Prostate gland (tissue), 2 donors: Measurements from ENCODE around the gene DOK3. TPM values are rescaled to one million over a fixed set of nuclear protein-coding genes. Genes with fewer than 3 reads are reported as not detected.

ENCODE experiments used
- DNase-seq: peaks from one replicate; pipeline ENCODE4 v3.0.0-alpha.2; 2019; ENCODE audit warnings: low spot score
- H3K27ac ChIP-seq, 2 donors: fragments of 200-600 bp; sonication (generic); 2 replicates each; pipeline ENCODE4 v1.5.1; 2017 to 2019
- H3K27me3 ChIP-seq: fragments of 200-600 bp; sonication (generic); replicated peaks from 2 replicates; pipeline ENCODE4 v1.5.1; 2019; ENCODE audit not compliant: insufficient read depth
- H3K36me3 ChIP-seq, 2 donors: fragments of 200-600 bp; sonication (generic); 1 replicate in 1 of 2; 2 replicates in 1 of 2; pipeline versions ENCODE4 v1.5.1 to v1.8.1; 2017 to 2019
- H3K4me1 ChIP-seq: fragments of 200-600 bp; sonication (generic); replicated peaks from 2 replicates; pipeline ENCODE4 v1.5.1; 2019
- H3K4me3 ChIP-seq, 2 donors: fragments of 200-600 bp; sonication (generic); 2 replicates each; pipeline ENCODE4 v1.5.1; 2017 to 2019
- H3K9me3 ChIP-seq: fragments of 200-600 bp; sonication (generic); 2 replicates; pipeline ENCODE4 v1.5.1; 2017
- CTCF ChIP-seq, 4 experiments: fragments of 200-600 bp in 2 of 4; fragments of 450-650 bp in 2 of 4; sonication (generic) in 2 of 4; IDR thresholded peaks; 1 replicate in 3 of 4; 2 replicates in 1 of 4; pipeline ENCODE4 v1.5.1; 2016 to 2019; ENCODE audit warnings: antibody characterized with exemption in 4 of 4, mild to moderate bottlenecking in 2 of 4, moderate library complexity in 2 of 4
- POLR2A ChIP-seq: fragments of 450-650 bp; IDR thresholded peaks from one replicate; pipeline ENCODE4 v1.6.1; 2016; ENCODE audit warnings: antibody characterized with exemption, mild to moderate bottlenecking
- POLR2AphosphoS5 ChIP-seq: sonication (generic); formaldehyde crosslinking; IDR thresholded peaks from one replicate; pipeline ENCODE4 v1.6.1; 2017; ENCODE audit warnings: antibody characterized with exemption
- WGBS: methylation state at CpG from one replicate; pipeline ENCODE4 v1.1.5; 2018; 5-methylcytosine and 5-hydroxymethylcytosine counted together
- intact Hi-C: fragments of 100-400 bp; cut with DNase I; formaldehyde crosslinking; loops from one replicate; pipeline ENCODE4 v1.14.2; 2022
- total RNA-seq, 2 donors: library from RNA; depleted of rRNA; stranded (reverse); fragments of >200 nt; gene quantifications; one replicate each; pipeline ENCODE4 v1.1.0, GENCODE V29; 2016

The DOK3 gene
- total RNA-seq, 2 donors from 2014 or later, result 5.0 to 10.4 TPM

- Histone ChIP-seq H3K4me1 (peaks cover 13% of the 10 kb centered on the region), H3K27ac (no peak overlapping the region), H3K27me3 (no peaks in the 10 kb centered on the region), H3K36me3 (no peaks in the 10 kb centered on the region), H3K9me3 (no peaks in the 10 kb centered on the region), H3K4me3 (no peak overlapping the region)
- DNase-seq, result no peak
- intact Hi-C loops, result no loop called here
- WGBS, result 67% methylated on average over 3 of the region's 3 CpGs
- TF ChIP-seq POLR2A (no peak), POLR2AphosphoS5 (no peak), CTCF (IDR thresholded peaks at IDR 0.05) (no peak)
Measured at GRCh38 chr5:177547736-177548135, 38.1 kb upstream of the DOK3 start.

- DNase-seq, result peak; percentile 38
- H3K4me3 ChIP-seq, result no peak overlapping the region
- H3K27ac ChIP-seq, result peak overlapping the region; percentile 55 to 59
- 30% methylated on average over 1 of the region's 1 CpG for WGBS
- H3K4me1 ChIP-seq, result peaks cover 10% of the 10 kb centered on the region
- no peaks in the 10 kb centered on the region for H3K27me3 ChIP-seq
- no peaks in the 10 kb centered on the region for H3K9me3 ChIP-seq
- no peaks in the 10 kb centered on the region for H3K36me3 ChIP-seq
- intact Hi-C loops, result no loop called here
- TF ChIP-seq POLR2A (no peak), POLR2AphosphoS5 (peak; percentile 76), CTCF (IDR thresholded peaks at IDR 0.05) (no peak)
Measured at GRCh38 chr5:177546258-177546741, 36.7 kb upstream of the DOK3 start.

- H3K9me3 ChIP-seq, result no peaks in the 10 kb centered on the region
- WGBS, result 72% methylated on average over 4 of the region's 4 CpGs
- H3K4me3 ChIP-seq, result no peak overlapping the region
- H3K4me1 ChIP-seq, result peaks cover 10% of the 10 kb centered on the region
- intact Hi-C loops, result no loop called here
- H3K27me3 ChIP-seq, result no peaks in the 10 kb centered on the region
- no peak for TF ChIP-seq CTCF (IDR thresholded peaks at IDR 0.05)
- TF ChIP-seq POLR2AphosphoS5, result no peak
- TF ChIP-seq POLR2A, result no peak
- H3K27ac ChIP-seq, result peak overlapping the region; percentile 55 to 59
- DNase-seq, result no peak
- H3K36me3 ChIP-seq, result no peaks in the 10 kb centered on the region
Measured at GRCh38 chr5:177545487-177546257, 36.0 kb upstream of the DOK3 start.

GRCh38 chr5:177542816-177543465, 33.3 kb upstream of the DOK3 start:
- no peak for TF ChIP-seq POLR2AphosphoS5
- TF ChIP-seq CTCF (IDR thresholded peaks at IDR 0.05), result no peak
- TF ChIP-seq POLR2A, result no peak
- Histone ChIP-seq H3K36me3 (no peaks in the 10 kb centered on the region), H3K4me3 (no peak overlapping the region), H3K9me3 (no peaks in the 10 kb centered on the region), H3K27ac (no peak overlapping the region), H3K27me3 (no peaks in the 10 kb centered on the region), H3K4me1 (peaks cover 12% of the 10 kb centered on the region)
- no peak for DNase-seq
- 89% methylated on average over 4 of the region's 4 CpGs for WGBS
- intact Hi-C loops, result no loop called here
